ENCODE results near the gene TCF4.

TCF4 gene

DNA sequence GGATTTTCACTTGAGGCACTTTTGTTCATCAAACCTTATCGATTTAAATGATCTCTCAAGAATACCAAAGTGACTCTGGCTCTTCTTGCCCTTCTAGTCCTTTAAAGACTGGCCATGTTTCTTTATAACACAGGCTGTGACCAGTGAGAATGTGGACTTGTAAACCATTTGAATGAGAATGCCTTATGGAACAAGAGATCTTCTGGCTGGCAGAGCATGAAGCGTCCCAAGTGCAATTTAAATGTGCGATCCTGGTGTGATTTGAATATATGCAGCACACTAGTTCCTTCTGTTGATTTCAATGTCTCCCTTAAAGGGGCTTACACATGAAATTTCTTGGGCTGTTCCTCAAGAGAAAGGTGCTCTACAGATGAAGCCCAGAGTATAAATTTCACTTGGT lies 366.4 kb downstream of the TCF4 start:
- in situ Hi-C loops (cut with MboI; ENCODE audit: low pct_unique_long_range_greater_than_20kb, low sequenced_read_pairs), result no loop called here
- no peak for DNase-seq

DNA sequence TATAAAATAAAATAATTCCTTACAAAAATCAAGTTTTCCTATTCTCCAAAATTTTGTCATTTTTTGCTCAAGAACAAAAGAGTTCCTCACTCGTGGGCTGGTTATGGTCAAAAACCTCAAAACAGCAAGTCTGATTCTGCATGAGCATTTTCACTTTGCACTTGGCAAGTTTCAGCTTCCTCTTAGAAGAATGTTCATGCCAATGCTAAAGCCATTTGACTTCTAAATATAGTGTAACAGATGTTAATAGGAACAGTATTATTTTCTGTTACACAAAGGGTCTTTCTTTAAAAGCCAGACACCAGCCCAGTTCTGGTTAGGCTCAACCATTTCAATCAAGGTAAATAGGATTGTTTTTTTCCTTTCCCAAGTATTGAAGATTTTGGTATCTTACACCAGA lies 367.5 kb downstream of the TCF4 start:
- in situ Hi-C loops (cut with MboI; ENCODE audit: low pct_unique_long_range_greater_than_20kb, low sequenced_read_pairs), result no loop called here
- no peak for DNase-seq

DNA sequence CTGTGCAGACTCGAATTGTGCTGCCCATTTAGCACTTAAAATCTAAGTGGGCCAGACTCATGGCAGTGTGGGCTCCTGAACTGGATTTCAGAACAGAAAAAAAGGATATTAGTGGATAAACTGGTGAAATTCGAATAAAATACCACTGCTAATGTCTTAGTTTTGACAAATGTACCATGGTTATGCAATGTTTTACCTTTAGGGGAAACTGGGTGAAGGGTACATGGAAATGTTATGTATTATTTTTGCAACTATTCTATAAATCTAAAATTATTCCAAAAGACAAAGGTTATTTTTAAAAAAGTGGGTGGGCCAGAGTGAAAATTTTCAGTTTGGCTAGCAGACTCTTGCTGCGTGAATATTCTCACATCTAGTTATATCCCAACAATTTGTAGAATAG lies 368.2 kb downstream of the TCF4 start:
- no peak for DNase-seq
- in situ Hi-C loops (cut with MboI; ENCODE audit: low pct_unique_long_range_greater_than_20kb, low sequenced_read_pairs), result no loop called here

- DNase-seq, result no peak
- in situ Hi-C loops (cut with MboI; ENCODE audit: low pct_unique_long_range_greater_than_20kb, low sequenced_read_pairs), result no loop called here
Measured at GRCh38 chr18:55219059-55219458, 368.9 kb downstream of the TCF4 start.

DNA sequence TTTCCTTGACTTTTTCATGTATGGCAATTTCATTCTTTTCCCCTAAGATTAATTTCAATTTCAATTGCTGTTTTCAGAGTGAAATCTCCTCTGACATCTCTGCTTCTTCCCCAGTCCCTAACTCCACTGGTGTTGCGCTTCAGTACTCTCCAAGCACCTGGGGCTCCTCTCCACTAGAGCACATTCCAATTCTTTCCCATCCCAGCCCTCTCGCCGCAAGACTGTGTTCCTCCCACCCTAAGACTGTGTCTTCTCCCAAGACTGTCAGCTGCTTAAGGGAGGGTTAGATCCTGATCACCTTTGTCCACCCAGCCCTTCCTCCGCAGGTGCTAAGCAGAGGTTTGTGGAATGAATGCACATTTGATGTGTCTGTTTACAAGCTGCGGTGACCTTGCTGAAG lies 373.0 kb downstream of the TCF4 start:
- in situ Hi-C loops (cut with MboI; ENCODE audit: low pct_unique_long_range_greater_than_20kb, low sequenced_read_pairs), result no loop called here
- DNase-seq, result no peak

DNA sequence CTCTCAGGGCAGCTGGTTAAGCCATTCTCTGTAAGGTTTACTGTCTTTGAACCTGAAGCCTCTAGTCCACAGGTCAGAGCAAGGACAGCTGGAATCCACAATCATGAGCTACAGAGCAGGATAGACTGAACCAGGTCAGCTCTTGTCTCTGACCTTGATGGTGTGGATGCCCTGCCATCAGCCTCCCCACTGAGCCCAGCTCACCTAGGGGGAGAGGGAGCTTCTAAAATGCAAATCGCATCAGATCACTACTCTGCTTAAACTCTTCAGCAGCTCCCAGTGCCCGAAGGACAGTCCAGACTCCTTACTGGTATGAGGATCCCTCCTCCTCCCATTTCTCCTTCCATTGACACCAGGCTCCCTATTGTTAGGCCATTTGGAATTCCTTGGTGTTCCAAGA lies 373.5 kb downstream of the TCF4 start:
- in situ Hi-C loops (cut with MboI; ENCODE audit: low pct_unique_long_range_greater_than_20kb, low sequenced_read_pairs), result no loop called here
- no peak for DNase-seq

DNA sequence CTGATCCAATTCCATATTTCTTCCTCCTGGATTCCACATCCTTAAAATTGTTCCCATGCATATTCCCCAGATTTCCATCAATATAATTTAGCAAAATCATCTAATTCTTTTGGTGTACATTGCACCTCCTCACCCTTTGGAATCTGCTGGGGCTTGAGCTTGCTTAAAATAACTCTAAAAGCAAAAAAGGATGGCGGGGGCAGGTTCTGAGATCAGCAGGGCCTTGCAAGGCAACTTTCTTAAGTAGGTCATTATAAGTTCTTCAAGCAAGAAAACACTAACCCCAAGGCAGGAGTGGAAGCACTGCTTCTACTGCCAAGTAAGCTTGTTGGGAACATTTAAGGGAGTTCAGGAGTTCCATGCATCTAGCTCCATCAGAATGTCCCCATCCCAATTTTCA lies 374.4 kb downstream of the TCF4 start:
- in situ Hi-C loops (cut with MboI; ENCODE audit: low pct_unique_long_range_greater_than_20kb, low sequenced_read_pairs), result no loop called here

GRCh38 chr18:55206927-55207326 lies 381.1 kb downstream of the TCF4 start:
- in situ Hi-C loops (cut with MboI; ENCODE audit: low pct_unique_long_range_greater_than_20kb, low sequenced_read_pairs), result no loop called here

More for the DNA sequence above, 374.4 kb downstream of the TCF4 start:
- no peak for DNase-seq

GRCh38 chr18:55202232-55202917 lies 385.6 kb downstream of the TCF4 start:
- no peak for DNase-seq
- in situ Hi-C loops (cut with MboI; ENCODE audit: low pct_unique_long_range_greater_than_20kb, low sequenced_read_pairs), result no loop called here

More at GRCh38 chr18:55206927-55207326, 381.1 kb downstream of the TCF4 start:
- no peak for DNase-seq

GRCh38 chr18:55199291-55199963 lies 388.6 kb downstream of the TCF4 start:
- no peak for DNase-seq
- in situ Hi-C loops (cut with MboI; ENCODE audit: low pct_unique_long_range_greater_than_20kb, low sequenced_read_pairs), result no loop called here

GRCh38 chr18:55195863-55196262 lies 392.1 kb downstream of the TCF4 start:
- in situ Hi-C loops (cut with MboI; ENCODE audit: low pct_unique_long_range_greater_than_20kb, low sequenced_read_pairs), result no loop called here
- DNase-seq, result no peak

DNA sequence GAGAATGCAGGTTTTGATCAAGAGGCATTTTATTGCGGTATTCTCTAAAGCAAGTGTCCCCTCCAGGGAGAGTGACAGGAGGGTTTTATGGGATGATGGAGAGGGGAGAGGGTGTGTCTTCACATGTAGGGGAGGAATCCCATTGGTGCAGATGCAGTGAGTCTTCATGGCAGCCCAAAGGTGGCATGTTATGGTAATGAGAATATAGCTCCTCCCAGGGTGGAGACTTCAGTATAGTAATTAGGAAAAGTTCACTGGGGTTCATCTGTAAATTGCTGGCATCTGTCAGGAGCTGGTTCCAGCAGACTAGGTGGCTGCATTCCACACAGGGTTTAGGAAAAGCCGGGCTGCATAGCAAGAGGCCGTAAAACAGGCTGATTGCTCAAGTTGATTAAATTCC lies 398.0 kb downstream of the TCF4 start:
- no peak for DNase-seq
- in situ Hi-C loops (cut with MboI; ENCODE audit: low pct_unique_long_range_greater_than_20kb, low sequenced_read_pairs), result no loop called here

GRCh38 chr18:55186588-55186987 lies 401.4 kb downstream of the TCF4 start:
- in situ Hi-C loops (cut with MboI; ENCODE audit: low pct_unique_long_range_greater_than_20kb, low sequenced_read_pairs), result no loop called here
- no peak for DNase-seq

GRCh38 chr18:55185391-55185790 lies 402.6 kb downstream of the TCF4 start:
- no peak for DNase-seq
- in situ Hi-C loops (cut with MboI; ENCODE audit: low pct_unique_long_range_greater_than_20kb, low sequenced_read_pairs), result no loop called here

GRCh38 chr18:55179835-55180234 lies 408.2 kb downstream of the TCF4 start:
- no peak for DNase-seq
- in situ Hi-C loops (cut with MboI; ENCODE audit: low pct_unique_long_range_greater_than_20kb, low sequenced_read_pairs), result no loop called here

DNA sequence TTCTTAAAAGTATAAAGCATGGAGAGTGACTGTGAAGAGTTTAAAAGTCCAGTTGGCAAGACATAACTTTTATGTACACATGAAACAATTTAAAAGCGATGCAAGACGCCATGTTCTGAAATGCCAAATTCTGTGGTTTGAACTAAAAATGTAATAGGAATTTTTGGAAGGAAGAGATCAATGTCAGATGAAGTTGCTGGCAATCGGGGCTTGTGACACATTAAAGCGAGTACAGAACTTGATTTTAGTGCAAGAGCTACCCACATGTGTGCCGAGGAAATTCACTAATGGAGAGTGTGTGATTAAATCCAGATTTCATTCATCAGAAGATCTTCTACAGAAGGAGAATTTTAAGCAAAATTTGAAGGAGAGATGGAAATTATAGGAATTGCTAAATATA lies 408.6 kb downstream of the TCF4 start:
- in situ Hi-C loops (cut with MboI; ENCODE audit: low pct_unique_long_range_greater_than_20kb, low sequenced_read_pairs), result no loop called here
- no peak for DNase-seq

DNA sequence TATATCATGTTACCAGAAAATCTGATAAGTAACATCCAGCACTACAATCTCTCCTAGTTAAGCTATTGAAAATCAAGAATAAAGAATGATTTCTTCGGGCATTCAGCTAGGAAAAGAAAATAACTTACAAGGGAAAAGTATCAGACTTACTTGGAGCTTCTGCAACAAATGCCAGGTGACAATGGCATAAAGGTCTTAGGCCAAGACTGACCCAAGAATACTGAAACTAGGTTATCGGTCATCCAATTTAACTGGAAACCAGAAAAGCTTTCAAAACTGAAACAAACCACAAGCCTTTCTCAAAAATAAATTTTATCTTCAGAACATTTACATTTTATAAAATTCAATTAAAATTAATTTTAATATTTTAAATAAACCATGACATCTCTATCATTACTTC lies 414.7 kb downstream of the TCF4 start:
- in situ Hi-C loops (cut with MboI; ENCODE audit: low pct_unique_long_range_greater_than_20kb, low sequenced_read_pairs), result no loop called here
- DNase-seq, result no peak

All from KBM-7 (cell line).